NT2/D1 (cell line): ENCODE measurements around the gene LCTL.

ENCODE experiments used
- DNase-seq: peaks from one replicate; pipeline ENCODE4 v3.0.0-alpha.2; 2011; ENCODE audit warnings: low read depth, low spot score
- H3K27me3 ChIP-seq: 2 replicates; pipeline ENCODE4 v1.6.0; 2011; ENCODE audit warnings: mild to moderate bottlenecking; ENCODE audit not compliant: insufficient read length, insufficient read depth
- H3K36me3 ChIP-seq: 2 replicates; pipeline ENCODE4 v1.6.1; 2011; ENCODE audit warnings: mild to moderate bottlenecking, low read length, mixed read lengths; ENCODE audit not compliant: insufficient read depth, insufficient read length
- H3K4me1 ChIP-seq: 2 replicates; pipeline ENCODE4 v1.5.1; 2011; ENCODE audit not compliant: insufficient read depth, insufficient read length
- H3K4me3 ChIP-seq: 2 replicates; pipeline ENCODE4 v1.5.1; 2011; ENCODE audit warnings: low read depth; ENCODE audit not compliant: insufficient read length
- H3K9ac ChIP-seq: 2 replicates; pipeline ENCODE4 v1.6.0; 2011; ENCODE audit warnings: low read depth; ENCODE audit not compliant: insufficient read length
- H3K9me3 ChIP-seq: 2 replicates; pipeline ENCODE4 v1.5.1; 2011; ENCODE audit warnings: mild to moderate bottlenecking, low read length; ENCODE audit not compliant: insufficient read depth
- SUZ12 ChIP-seq: IDR thresholded peaks from 2 replicates; pipeline ENCODE4 v1.6.1; 2011; ENCODE audit not compliant: insufficient read length, insufficient read depth; ENCODE audit errors: extremely low read depth
- YY1 ChIP-seq: IDR thresholded peaks from 2 replicates; pipeline ENCODE4 v1.6.1; 2011; ENCODE audit not compliant: insufficient read length, insufficient read depth
- ZNF274 ChIP-seq: IDR thresholded peaks from 2 replicates; pipeline ENCODE4 v1.6.1; 2011; ENCODE audit warnings: mild to moderate bottlenecking, low read depth, low read length

Gene LCTL

GRCh38 chr15:66578286-66578875 is 12.6 kb upstream of the LCTL start:
- H3K4me3 ChIP-seq, result no peak overlapping the region
- peaks cover 5% of the 10 kb centered on the region for H3K4me1 ChIP-seq
- H3K9ac ChIP-seq, result no peak overlapping the region

GRCh38 chr15:66574596-66574950 is 8.8 kb upstream of the LCTL start:
- no peaks in the 10 kb centered on the region for H3K9me3 ChIP-seq
- no peak for TF ChIP-seq ZNF274
- no peak for TF ChIP-seq YY1
- TF ChIP-seq SUZ12, result no peak
- DNase-seq, result no peak
- H3K4me1 ChIP-seq, result peaks cover 4% of the 10 kb centered on the region
- no peak overlapping the region for H3K4me3 ChIP-seq
- H3K9ac ChIP-seq, result no peak overlapping the region
- H3K27me3 ChIP-seq, result no peaks in the 10 kb centered on the region
- H3K36me3 ChIP-seq, result no peaks in the 10 kb centered on the region

More at GRCh38 chr15:66578286-66578875, 12.6 kb upstream of the LCTL start:
- H3K27me3 ChIP-seq, result no peaks in the 10 kb centered on the region
- DNase-seq, result no peak
- TF ChIP-seq YY1 (no peak), SUZ12 (no peak), ZNF274 (no peak)
- H3K36me3 ChIP-seq, result no peaks in the 10 kb centered on the region
- no peaks in the 10 kb centered on the region for H3K9me3 ChIP-seq

- no peak overlapping the region for H3K9ac ChIP-seq
- TF ChIP-seq SUZ12, result no peak
- TF ChIP-seq ZNF274, result no peak
- no peak for TF ChIP-seq YY1
- no peak for DNase-seq
Observed at GRCh38 chr15:66573719-66574595, 8.2 kb upstream of the LCTL start.

GRCh38 chr15:66573348-66573718 is 7.5 kb upstream of the LCTL start:
- DNase-seq, result no peak
- no peaks in the 10 kb centered on the region for H3K27me3 ChIP-seq
- H3K9ac ChIP-seq, result no peak overlapping the region
- no peaks in the 10 kb centered on the region for H3K36me3 ChIP-seq
- no peak overlapping the region for H3K4me3 ChIP-seq
- H3K4me1 ChIP-seq, result peaks cover 5% of the 10 kb centered on the region
- TF ChIP-seq YY1 (no peak), SUZ12 (no peak), ZNF274 (no peak)
- no peaks in the 10 kb centered on the region for H3K9me3 ChIP-seq

More at GRCh38 chr15:66573719-66574595, 8.2 kb upstream of the LCTL start:
- H3K4me1 ChIP-seq, result peaks cover 5% of the 10 kb centered on the region
- H3K36me3 ChIP-seq, result no peaks in the 10 kb centered on the region
- H3K9me3 ChIP-seq, result no peaks in the 10 kb centered on the region
- H3K4me3 ChIP-seq, result no peak overlapping the region
- H3K27me3 ChIP-seq, result no peaks in the 10 kb centered on the region

- Histone ChIP-seq H3K4me3 (no peak overlapping the region), H3K36me3 (no peaks in the 10 kb centered on the region), H3K9ac (no peak overlapping the region), H3K27me3 (no peaks in the 10 kb centered on the region), H3K9me3 (no peaks in the 10 kb centered on the region), H3K4me1 (peaks cover 5% of the 10 kb centered on the region)
- DNase-seq, result no peak
- no peak for TF ChIP-seq ZNF274
- no peak for TF ChIP-seq SUZ12
- no peak for TF ChIP-seq YY1
Observed at GRCh38 chr15:66572146-66572545, 6.3 kb upstream of the LCTL start.

GRCh38 chr15:66570842-66571478 is 5.2 kb upstream of the LCTL start:
- no peak overlapping the region for H3K4me3 ChIP-seq
- DNase-seq, result no peak
- TF ChIP-seq YY1, result no peak
- no peak overlapping the region for H3K9ac ChIP-seq
- H3K9me3 ChIP-seq, result no peaks in the 10 kb centered on the region
- H3K36me3 ChIP-seq, result no peaks in the 10 kb centered on the region
- peaks cover 5% of the 10 kb centered on the region for H3K4me1 ChIP-seq
- no peaks in the 10 kb centered on the region for H3K27me3 ChIP-seq

- TF ChIP-seq YY1 (no peak), ZNF274 (no peak), SUZ12 (no peak)
- no peaks in the 10 kb centered on the region for H3K36me3 ChIP-seq
- DNase-seq, result no peak
- H3K9ac ChIP-seq, result no peak overlapping the region
- peaks cover 5% of the 10 kb centered on the region for H3K4me1 ChIP-seq
- no peak overlapping the region for H3K4me3 ChIP-seq
- H3K27me3 ChIP-seq, result no peaks in the 10 kb centered on the region
- H3K9me3 ChIP-seq, result no peaks in the 10 kb centered on the region
Observed at GRCh38 chr15:66570327-66570726, 4.5 kb upstream of the LCTL start.
